Tibial artery (tissue), 4 donors: Measurements from ENCODE around the gene FNTB.

Source experiments
- DNase-seq, 2 donors: peaks; one replicate each; pipeline ENCODE4 v3.0.0-alpha.2; 2019
- H3K27ac ChIP-seq, 2 donors: fragments of 200-600 bp; sonication (generic) in 1 of 2; 1 replicate in 1 of 2; 2 replicates in 1 of 2; pipeline ENCODE4 v1.5.1; 2018 to 2019; ENCODE audit warnings: mild to moderate bottlenecking in 1 of 2
- H3K27me3 ChIP-seq, 2 donors: fragments of 200-600 bp; sonication (generic) in 1 of 2; one replicate each; pipeline versions ENCODE4 v1.5.1 to v1.6.0; 2016 to 2019
- H3K36me3 ChIP-seq, 3 donors: fragments of 200-600 bp; sonication (generic) in 2 of 3; one replicate each; pipeline ENCODE4 v1.5.1; 2016 to 2019; ENCODE audit warnings: mild to moderate bottlenecking in 2 of 3
- H3K4me1 ChIP-seq, 4 donors: fragments of 200-600 bp; sonication (generic) in 2 of 4; 1 replicate in 3 of 4; 2 replicates in 1 of 4; pipeline ENCODE4 v1.5.1; 2016 to 2019
- H3K4me3 ChIP-seq, 2 donors: fragments of 200-600 bp; sonication (generic) in 1 of 2; 1 replicate in 1 of 2; 2 replicates in 1 of 2; pipeline ENCODE4 v1.5.1; 2018 to 2019; ENCODE audit warnings: mild to moderate bottlenecking in 2 of 2
- H3K9me3 ChIP-seq, 3 donors: fragments of 200-600 bp; sonication (generic) in 1 of 3; one replicate each; pipeline ENCODE4 v1.5.1; 2016 to 2019
- CTCF ChIP-seq, 2 experiments: fragments of 200-600 bp in 1 of 2; fragments of 450-650 bp in 1 of 2; IDR thresholded peaks; one replicate each; pipeline ENCODE4 v1.5.1; 2017 to 2019; ENCODE audit warnings: antibody characterized with exemption in 2 of 2, mild to moderate bottlenecking in 1 of 2, moderate library complexity in 1 of 2
- intact Hi-C: fragments of 100-400 bp; cut with DNase I; formaldehyde crosslinking; loops from one replicate; pipeline ENCODE4 v1.15.0; 2023; ENCODE audit warnings: low total_unique reads

The FNTB gene

GRCh38 chr14:64973026-64973442 is 13.7 kb upstream of the FNTB start:
- H3K27ac ChIP-seq, result no peak overlapping the region
- DNase-seq, result peak in 1 of 2 donors; percentile 53
- H3K4me1 ChIP-seq, result peaks cover 0 to 21% (median 15%) of the 10 kb centered on the region in 4 donors
- no peaks in the 10 kb centered on the region for H3K9me3 ChIP-seq
- peak overlapping the region in 1 of 2 donors; percentile 61 for H3K4me3 ChIP-seq
- no peak for TF ChIP-seq CTCF (IDR thresholded peaks at IDR 0.05)
- H3K27me3 ChIP-seq, result no peaks in the 10 kb centered on the region
- intact Hi-C loops, result no loop called here
- H3K36me3 ChIP-seq, result no peaks in the 10 kb centered on the region

- intact Hi-C loops, result no loop called here
- Histone ChIP-seq H3K4me3 (no peak overlapping the region), H3K36me3 (no peaks in the 10 kb centered on the region), H3K27ac (no peak overlapping the region), H3K9me3 (no peaks in the 10 kb centered on the region), H3K27me3 (no peaks in the 10 kb centered on the region), H3K4me1 (peaks cover 0 to 21% (median 15%) of the 10 kb centered on the region in 4 donors)
- no peak for TF ChIP-seq CTCF (IDR thresholded peaks at IDR 0.05)
- peak in 1 of 2 donors; percentile 12 for DNase-seq
These were observed 12.9 kb upstream of the FNTB start for GRCh38 chr14:64973826-64974225.

- H3K27ac ChIP-seq, result no peak overlapping the region
- no peak overlapping the region for H3K4me3 ChIP-seq
- TF ChIP-seq CTCF (IDR thresholded peaks at IDR 0.05), result no peak
- intact Hi-C loops, result no loop called here
- peak in 1 of 2 donors; percentile 44 for DNase-seq
- H3K27me3 ChIP-seq, result no peaks in the 10 kb centered on the region
- H3K36me3 ChIP-seq, result no peaks in the 10 kb centered on the region
- no peaks in the 10 kb centered on the region for H3K9me3 ChIP-seq
- peaks cover 0 to 21% (median 15%) of the 10 kb centered on the region in 4 donors for H3K4me1 ChIP-seq
These were observed 12.1 kb upstream of the FNTB start for GRCh38 chr14:64974563-64974962.

- Histone ChIP-seq H3K4me3 (no peak overlapping the region), H3K27ac (no peak overlapping the region), H3K36me3 (no peaks in the 10 kb centered on the region), H3K4me1 (peaks cover 0 to 3% (median 1%) of the 10 kb centered on the region in 4 donors), H3K9me3 (no peaks in the 10 kb centered on the region), H3K27me3 (no peaks in the 10 kb centered on the region)
- no peak for DNase-seq
- no peak for TF ChIP-seq CTCF (IDR thresholded peaks at IDR 0.05)
- intact Hi-C loops, result loop anchor here (5.0 to 10.0 kb wide), 2 partner anchors 152 to 845 kb away; no protein-coding TSS in a partner anchor
These were observed 7.2 kb upstream of the FNTB start for GRCh38 chr14:64979336-64980074.

GRCh38 chr14:64983439-64984310 is 3.0 kb upstream of the FNTB start:
- no peak for DNase-seq
- H3K27me3 ChIP-seq, result no peaks in the 10 kb centered on the region
- intact Hi-C loops, result loop anchor here (5.0 to 10.0 kb wide), 2 partner anchors 156 to 841 kb away; no protein-coding TSS in a partner anchor
- H3K27ac ChIP-seq, result no peak overlapping the region
- H3K36me3 ChIP-seq, result no peaks in the 10 kb centered on the region
- TF ChIP-seq CTCF (IDR thresholded peaks at IDR 0.05), result peak; percentile 57 to 61
- H3K9me3 ChIP-seq, result no peaks in the 10 kb centered on the region
- H3K4me3 ChIP-seq, result no peak overlapping the region
- peaks cover 0 to 15% (median 11%) of the 10 kb centered on the region in 4 donors for H3K4me1 ChIP-seq
